SKM-1 (cell line): ENCODE data around the gene PNPLA2.

Experiments used
- DNase-seq: peaks from one replicate; lab custom pipeline; 2025; ENCODE audit not compliant: unreplicated experiment; lab: John Stamatoyannopoulos, UW

The PNPLA2 gene

DNA sequence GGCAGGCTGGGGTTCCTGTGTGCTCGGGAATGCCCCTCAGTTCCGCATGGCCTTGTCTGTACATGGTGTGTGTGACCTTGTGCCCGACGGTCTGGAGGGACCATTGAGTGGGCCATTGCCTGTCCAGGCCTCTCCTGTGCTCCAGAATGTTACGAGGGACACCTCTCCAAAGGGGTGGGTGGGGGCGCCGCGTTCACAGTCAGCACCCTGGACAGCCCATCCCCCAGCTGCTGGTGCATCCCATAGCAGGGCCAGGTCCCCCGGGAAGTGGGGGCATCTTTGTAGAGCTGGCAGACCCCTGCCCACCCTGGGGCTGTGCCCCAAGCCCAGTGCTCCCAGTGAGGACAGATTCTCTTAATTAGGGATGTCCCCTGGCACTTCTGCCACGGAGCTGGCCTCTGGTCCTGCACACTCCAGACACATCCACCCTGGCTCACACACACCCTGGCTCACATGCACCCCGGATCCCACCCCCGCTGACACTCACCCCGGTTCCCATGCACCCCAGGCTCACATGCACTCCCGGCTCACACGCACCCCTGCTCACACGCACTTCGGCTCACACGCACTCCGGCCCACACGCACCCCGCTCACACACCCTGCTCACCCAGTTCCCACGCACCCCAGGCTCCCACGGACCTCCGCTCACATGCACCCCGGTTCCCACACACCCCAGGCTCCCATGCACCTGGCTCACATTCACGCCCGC lies 39.5 kb downstream of the PNPLA2 start:
- DNase-seq = no peak

DNA sequence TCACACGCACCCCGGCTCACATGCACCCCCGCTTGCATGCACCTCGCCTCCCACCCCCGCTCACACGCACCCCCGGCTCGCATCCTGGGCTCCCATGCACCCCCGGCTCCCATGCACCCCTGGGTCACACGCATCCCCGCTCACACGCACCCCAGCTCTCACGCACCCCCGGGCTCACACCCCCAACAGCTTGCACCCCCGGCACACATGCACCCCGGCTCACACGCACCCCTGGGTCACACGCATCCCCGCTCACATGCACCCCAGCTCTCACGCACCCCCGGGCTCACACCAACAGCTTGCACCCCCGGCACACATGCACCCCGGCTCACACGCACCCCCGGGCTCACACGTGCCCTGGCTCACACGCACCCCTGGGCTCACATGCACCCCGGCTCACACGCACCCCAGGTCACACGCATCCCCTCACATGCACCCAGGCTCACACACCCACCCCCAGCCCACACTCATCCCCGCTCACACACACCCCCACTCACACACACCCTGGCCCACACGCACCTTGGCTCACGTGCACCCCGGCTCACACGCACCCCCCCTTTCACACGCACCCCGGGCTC lies 40.1 kb downstream of the PNPLA2 start:
- DNase-seq = no peak

DNA sequence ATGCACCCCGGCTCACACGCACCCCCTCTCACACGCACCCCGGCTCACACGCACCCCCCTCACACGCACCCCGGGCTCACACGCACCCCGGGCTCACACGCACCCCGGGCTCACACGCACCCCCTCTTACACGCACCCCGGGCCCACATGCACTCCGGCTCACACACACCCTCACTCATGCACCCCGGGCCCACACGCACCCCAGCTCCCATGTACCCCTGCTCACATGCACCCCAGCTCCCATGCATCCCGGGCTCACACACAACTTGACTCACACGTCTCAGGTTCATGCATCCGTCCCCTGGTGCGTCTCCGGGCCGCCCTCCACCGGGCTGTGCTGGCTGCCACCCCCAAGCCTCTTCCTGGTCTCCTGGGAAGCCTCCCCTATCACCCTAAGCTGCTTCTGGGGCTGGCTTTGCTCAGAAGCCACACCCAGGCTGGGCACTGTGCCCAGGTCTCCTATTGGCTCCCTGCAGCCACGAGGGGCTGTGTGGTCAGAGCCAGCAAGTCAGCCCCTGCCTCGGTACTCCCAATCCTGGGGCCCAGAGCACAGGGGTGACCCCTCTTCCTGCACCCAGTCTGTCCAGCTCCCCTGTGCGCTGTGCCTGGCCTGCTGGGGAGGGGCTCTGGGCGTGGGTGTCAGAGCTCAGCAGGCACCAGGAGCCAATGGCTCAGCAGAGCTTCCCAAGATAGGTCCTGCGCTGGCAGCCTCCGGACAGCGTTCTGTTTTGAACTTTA lies 40.8 kb downstream of the PNPLA2 start:
- DNase-seq = no peak

DNA sequence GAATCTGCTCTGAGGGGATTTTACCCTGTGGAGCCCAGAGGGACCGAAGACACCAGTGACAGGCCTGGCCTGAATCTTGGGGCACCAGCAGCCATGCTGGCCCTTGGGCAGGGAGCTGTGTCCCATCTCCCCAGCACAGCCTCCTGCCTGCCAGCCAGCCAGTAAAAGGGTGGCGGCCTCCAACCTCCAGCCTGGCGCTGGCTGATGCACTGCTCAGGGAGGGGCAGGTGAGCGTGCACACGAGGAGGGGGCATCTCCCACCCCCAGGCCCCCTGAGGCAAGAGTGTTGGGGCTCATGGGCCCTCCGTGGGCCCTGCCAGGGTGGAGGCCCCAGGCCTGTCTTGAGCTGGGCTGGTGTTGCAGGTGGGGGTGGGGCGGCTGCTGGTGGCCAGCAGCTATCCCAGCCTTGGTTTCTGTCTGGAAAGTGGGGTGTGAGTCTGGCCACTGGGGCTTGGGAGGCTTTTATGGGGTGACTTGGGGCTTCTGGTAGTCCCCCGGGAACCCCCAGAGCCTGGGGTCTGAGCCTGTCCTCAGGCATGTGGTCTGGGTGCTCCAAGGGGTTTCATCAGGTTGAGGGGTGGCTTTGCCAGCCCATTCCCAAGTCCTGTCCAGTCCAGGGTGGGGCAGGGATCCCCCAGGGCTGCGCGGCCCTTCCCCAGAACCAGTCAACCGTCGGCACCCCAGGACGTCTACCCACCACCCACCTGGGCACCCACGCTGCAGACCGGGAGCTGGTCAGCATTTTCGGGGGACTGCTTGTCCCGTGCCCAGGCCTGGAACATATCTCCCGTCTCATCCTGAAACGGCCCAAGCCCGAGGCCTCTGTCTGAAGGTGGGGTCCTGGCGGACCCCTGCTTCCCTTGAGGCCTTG lies 41.8 kb downstream of the PNPLA2 start:
- DNase-seq = no peak

DNA sequence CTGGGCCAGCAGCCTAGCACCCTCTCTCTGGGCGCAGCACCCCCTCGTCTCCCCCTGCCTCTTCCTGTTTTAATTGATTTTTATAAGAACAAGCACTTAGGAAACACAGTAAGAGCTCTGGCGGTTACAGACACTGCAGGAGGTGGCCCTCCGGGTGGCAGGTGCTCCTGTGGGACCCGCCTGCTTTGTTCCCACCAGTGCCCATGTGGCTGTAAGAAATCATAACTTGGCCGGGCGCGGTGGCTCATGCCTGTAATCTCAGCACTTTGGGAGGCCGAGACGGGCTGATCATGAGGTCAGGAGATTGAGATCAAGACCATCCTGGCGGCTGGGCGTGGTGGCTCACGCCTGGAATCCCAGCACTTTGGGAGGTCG lies 42.4 kb downstream of the PNPLA2 start:
- DNase-seq = no peak

DNA sequence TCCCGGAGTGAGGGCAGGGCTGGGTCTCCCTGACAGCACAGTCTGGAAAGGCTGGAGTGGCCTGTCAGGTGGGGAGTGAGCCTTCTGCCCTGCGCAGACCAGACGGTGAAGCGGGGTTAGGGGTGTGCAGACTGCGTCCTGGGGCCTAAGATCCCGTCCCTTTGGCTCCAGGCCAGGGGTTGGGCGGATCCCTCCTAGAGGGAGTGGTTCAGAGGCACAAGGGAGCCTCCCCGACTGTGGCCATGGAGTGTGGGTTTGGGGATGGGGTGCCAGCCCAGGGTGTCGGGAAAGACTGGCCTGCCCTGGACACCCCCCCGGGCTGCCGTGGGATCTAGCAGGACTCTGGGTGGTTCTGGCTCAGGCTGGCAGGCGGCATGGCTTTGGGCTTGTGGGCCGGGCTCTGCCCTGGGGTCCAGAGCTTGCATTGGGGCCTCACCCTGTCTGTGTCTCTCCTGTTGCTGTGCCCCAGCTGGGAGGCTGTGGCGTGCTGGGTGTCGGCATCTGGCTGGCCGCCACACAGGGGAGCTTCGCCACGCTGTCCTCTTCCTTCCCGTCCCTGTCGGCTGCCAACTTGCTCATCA lies 43.5 kb downstream of the PNPLA2 start:
- no peak for DNase-seq

DNA sequence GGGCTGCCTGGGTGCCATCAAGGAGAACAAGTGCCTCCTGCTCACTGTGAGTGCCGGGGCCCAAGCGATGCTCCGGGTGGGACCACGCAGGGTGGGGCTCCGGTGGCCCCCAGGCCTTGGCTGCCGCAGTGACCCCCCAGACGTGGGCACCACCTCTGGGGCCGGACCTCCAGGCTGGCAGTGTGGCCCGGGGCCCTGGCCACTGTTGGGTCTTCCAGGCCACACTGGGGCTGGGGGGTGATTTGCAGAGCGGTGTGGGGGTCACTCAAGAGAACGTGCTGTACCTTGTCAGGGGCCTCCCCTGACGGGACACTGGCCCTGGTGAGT lies 43.9 kb downstream of the PNPLA2 start:
- no peak for DNase-seq

DNA sequence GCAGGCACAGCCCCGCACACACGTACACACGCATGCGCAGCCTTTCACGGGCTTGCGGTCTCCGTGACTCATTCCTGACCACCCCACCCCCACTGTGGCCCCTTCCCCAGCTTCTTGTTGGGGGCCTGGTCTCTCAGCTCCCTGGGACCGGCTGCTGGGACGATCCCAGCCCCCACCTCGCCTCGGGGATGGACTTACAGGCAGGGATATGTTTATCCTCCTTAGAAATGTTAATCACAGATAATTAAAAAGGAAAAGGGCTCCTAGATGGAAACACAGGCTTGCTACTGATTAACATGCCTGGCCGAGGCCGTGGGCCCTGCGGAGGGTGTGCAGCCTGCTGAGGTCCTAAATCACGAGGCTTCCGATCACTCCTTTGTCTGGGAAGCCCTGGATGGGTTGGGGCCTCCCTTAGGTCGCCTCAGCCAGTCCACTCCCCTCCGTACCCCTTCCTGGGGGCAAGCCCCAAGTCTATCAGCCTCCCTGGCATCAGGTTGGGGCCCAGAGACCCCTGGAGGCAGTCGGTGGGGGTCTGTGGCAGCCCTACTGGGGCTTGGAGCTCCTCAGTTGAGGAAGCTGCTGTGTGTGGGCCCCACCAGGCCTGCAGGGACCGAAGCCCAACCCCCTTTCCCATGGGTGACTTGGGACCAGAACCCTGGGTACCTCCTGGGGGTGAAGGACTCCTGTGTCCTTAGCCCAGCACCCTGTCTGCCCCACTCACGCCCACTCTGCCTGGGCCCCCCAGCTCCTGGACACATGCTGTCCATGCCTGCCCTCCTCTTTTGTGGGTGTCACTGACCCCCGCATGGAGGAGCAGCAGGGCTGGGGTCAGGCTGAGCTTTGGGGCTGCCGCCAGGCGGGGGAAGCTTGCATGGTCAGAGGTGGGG lies 44.6 kb downstream of the PNPLA2 start:
- DNase-seq = no peak

DNA sequence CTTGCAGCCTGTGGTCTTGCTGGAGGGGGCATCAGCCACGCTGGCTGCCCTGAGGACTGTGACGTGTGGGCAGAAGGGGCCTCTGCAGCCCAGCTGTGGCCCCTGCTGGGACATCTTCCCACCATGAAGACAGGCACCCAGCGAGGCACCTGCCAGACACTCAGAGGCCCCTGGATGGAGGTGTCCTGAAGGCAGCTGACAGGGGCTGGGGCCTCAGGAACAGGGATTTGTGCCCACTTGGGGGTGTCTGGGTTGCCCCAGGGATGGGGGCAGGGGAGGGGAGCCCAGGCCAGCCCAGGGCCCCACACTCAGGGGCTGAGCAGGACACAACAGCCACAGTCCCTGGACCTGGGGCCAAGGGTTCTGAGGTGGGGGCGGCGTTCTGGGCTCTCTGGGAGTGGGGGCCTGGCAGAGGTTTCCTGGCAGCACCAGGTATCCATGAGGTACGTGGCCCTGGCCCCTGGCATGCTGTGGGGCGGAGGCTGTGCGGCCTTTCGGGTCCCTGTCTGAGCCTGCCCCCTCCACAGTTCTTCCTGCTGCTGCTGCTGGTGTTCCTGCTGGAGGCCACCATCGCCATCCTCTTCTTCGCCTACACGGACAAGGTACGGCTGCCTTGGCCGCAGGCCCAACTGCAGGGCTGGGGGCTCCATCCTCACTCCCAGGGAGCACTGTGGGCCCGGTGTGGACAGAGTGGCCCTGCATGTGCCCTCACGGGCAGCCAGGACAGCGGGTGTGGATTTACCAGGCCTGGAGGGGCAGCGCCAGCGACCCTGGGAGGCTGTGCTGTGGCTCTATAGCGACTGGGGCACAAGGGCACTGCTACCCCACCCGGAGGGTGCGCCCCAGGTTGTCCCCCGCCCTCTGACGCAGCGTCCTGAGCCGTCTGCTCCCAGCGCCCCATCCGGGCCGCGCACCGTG lies 45.5 kb downstream of the PNPLA2 start:
- no peak for DNase-seq

DNA sequence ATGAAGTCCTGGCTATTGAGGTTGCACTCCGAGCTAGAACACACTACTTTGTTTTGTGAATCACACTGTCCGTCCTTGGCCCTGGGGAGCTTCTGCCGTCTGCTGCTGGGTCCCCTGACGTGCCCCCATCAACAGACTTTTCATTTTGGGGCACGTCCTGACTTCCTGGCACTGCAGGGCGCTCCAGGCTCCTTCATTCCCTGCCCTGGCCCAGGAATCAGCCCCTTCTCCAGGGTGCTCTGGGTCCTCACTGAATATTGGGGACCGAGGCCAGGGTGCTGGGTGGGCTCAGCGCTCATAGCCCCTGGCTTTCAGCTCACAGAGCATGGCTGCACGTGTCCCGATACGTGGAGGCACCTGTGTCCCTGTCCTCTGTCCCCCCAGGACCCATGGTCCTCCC lies 46.2 kb downstream of the PNPLA2 start:
- DNase-seq = no peak

DNA sequence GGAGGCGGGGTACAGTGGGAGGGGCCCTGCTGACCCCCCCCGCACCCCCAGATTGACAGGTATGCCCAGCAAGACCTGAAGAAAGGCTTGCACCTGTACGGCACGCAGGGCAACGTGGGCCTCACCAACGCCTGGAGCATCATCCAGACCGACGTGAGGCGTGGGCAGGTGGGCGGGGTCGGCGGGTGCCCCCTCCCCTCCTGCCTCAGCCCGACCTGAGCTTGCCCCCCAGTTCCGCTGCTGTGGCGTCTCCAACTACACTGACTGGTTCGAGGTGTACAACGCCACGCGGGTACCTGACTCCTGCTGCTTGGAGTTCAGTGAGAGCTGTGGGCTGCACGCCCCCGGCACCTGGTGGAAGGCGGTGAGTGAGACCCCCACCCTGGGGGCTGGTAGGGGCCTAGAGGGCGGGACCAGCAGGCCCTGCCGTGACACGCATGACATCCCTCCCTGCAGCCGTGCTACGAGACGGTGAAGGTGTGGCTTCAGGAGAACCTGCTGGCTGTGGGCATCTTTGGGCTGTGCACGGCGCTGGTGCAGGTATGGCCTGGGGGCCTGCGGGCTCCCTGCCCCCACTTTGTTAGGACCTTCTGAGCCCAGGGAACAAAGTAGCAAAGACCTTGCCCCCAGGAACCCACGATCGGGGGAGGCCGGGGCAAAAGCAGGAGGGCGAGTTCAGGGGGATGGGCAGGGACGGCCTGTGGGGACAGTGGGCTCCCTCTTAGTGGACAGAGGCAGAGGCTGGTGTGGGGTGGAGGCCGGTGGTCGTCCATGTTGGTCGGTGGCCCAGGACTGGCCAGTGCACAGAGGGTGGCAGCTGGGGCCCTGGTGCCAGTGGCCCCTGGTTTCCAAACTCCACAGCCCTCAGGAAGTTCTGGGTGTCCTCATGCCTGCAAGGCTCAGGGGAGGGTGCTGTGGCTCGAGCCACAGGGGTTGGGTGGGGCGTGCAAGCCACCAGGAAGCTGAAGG lies 47.0 kb downstream of the PNPLA2 start:
- no peak for DNase-seq

DNA sequence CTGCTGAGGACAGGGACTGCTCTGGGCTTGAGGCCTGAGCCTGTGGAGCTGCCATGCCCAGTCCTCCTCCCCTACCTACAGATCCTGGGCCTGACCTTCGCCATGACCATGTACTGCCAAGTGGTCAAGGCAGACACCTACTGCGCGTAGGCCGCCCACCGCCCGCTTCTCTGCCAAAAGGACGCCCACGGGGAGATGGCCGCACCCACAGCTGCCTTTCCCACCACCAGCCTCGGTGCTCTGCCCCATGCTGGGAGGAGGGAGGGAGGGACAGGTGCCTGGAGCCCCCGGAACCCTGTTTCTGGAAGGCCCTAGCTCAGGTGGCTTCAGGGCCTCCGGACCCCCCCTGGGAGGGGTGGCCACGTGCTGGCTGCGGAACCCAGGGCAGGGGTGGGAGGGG lies 47.8 kb downstream of the PNPLA2 start:
- DNase-seq = no peak

DNA sequence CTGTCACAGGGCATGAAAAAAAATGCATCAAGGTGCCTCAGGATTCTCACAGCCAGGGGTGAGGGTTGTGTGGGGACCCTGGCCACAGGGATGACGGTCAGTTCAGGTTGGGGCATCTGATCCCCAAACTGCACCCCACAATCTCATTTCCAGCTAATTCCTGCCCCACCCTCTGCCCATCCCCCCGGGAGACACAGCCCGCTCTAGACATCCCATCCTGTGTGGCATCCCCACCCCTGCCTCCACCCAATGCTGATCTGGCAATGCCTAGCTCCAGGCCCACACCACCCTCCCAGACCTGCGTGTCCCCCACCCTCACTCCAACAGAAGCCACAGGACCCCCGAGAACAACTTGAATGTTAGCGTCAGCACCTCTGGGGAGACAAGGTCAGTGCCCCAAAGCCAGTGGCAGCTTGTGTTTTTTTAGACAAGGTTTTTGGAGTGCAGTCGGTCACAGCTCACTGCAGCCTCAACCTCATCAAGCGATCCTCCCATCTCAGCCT lies 49.2 kb downstream of the PNPLA2 start:
- DNase-seq = no peak

DNA sequence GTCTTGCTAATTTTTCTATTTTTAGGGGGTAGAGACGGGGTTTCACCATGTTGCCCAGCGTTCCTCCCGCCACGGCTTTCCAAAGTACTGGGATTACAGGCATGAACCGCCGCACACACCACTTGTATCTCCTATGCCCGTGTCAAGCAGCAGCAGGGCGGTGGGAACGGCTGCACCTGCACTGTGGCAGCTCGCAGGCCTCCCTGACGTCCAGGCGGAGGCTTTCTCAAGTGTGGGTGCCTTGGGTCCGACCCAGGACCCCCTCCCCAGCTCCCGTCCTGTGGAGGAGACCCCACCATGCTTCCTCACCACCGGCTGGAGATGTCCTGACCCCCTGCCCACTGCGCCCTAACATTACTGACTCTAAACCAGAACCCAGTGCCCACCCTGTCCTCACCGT lies 49.7 kb downstream of the PNPLA2 start:
- no peak for DNase-seq

DNA sequence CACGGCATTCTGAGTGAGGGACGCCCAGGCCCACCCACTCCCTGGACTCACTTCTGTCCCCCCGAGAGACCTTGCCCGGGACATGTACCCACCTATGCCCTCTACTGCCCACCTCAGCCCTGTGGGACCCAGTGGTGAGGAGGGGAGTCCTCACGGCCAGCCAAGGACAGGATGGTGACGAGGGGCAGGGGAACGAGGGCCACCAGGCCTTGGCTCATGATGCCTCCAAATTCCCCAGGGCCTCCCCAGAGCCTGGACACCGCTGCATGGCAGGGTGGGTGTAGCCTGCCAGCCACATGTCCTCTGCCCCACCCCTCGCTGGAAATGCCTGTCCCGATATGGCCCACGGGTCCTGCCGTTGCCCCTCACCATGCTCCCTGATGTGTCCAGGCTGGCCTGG lies 50.1 kb downstream of the PNPLA2 start:
- DNase-seq = no peak

DNA sequence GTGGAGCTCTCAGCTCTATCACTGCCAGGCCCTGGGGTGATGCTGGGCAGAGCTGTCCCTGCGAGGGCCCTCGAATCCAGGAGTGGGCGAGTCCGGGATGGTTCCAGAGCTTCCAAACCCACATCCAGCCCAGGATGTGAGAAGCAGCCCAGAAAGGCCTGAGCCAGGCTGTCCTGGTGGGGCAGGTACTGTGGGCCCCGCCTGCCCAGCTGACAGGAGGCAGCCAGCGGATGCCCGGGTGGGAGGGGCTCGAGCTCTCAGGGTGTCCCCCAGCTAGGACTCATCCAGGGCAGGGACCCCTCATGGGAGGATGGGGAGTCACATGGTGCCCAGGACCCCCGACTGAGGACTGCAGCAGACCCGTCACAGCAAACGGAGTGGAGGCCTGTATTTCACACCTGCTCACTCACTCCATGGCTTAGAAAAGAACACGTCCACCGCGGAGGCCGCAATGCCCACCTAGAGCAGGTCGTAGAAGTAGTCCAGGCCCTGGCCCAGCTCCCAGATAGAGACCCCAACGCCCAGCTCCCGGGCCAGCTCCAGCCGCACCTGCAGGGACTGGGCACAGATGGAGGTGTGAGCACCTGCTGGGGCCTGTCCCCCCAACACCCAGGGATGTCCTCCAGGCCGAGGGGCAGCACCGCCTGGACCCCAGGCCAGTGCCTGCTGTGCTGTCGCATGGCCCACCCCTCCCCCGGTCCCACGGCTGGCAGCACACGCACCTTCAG lies 50.8 kb downstream of the PNPLA2 start:
- no peak for DNase-seq

DNA sequence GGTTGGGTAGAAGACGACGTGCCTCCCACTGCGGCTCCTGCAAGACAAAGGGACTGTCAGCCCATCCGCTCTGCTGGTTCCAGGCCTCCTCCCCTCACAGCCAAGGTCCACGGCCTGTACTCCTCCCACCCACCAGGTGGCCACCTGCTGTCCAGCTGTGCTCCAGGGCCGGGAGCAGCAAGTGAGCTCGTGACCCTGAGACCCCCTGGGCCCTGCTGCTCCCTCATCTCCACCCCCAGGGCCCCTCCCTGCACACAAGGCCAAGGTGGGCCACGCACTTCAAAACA lies 51.4 kb downstream of the PNPLA2 start:
- no peak for DNase-seq

DNA sequence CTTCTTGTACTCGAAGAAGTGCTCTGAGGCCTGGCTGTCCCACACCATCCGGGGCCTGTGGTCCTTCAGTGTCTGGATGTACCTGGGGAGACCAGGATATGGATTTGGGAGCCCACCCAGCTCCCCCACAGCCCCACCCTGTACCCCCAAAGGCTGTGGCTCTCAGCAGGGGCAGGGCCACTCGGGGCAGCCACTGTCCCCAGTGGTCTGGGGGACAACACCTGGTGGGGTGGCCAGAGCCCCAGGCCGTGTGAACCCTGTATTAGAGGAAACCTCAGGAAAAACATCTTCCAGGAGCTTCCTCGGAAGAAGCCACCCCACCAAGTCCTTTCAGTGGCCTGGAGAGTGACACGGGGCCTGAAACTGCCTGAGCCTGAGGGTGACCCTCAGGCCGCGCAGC lies 51.7 kb downstream of the PNPLA2 start:
- DNase-seq = no peak
